ENCODE data around the gene DUSP1. TPM values are rescaled to one million over a fixed set of nuclear protein-coding genes. Genes with fewer than 3 reads are reported as not detected.

DUSP1 gene
- total and polyA plus RNA-seq, 8 donors = 76.4 to 690 (median 288) TPM

GRCh38 chr5:172766287-172767108 is 4.5 kb downstream of the DUSP1 start:
- intact Hi-C loops (cut with DNase I; ENCODE audit: low total_unique reads) = loop anchor here (10.0 kb wide), 1 partner anchor 52 kb away; no protein-coding TSS in a partner anchor
- Histone ChIP-seq H3K36me3 (peaks cover 25 to 35% (median 28%) of the 10 kb centered on the region in 4 donors), H3K27ac (peak overlapping the region; percentile 92 to 100 (median 98)), H3K9me3 (no peaks in the 10 kb centered on the region), H3K4me3 (peak overlapping the region; percentile 75 to 89 (median 81)), H3K27me3 (no peaks in the 10 kb centered on the region), H3K4me1 (peaks cover 24 to 58% (median 44%) of the 10 kb centered on the region in 4 donors)
- peak; percentile 87 to 88 for DNase-seq
- WGBS, 5 donors = 15 to 25% (median 16%) methylated on average over 17 of the region's 17 CpGs
- TF ChIP-seq POLR2A (IDR thresholded peaks at IDR 0.05) (peak in 2 of 4 donors; percentile 52 to 66), CTCF (IDR thresholded peaks at IDR 0.05) (no peak), POLR2AphosphoS5 (IDR thresholded peaks at IDR 0.05) (peak; percentile 92 to 94 (median 92)), EP300 (IDR thresholded peaks at IDR 0.05) (peak; percentile 69)

- no peaks in the 10 kb centered on the region for H3K9me3 ChIP-seq
- peak overlapping the region; percentile 92 to 100 (median 98) for H3K27ac ChIP-seq
- TF ChIP-seq CTCF (IDR thresholded peaks at IDR 0.05) (no peak), POLR2A (IDR thresholded peaks at IDR 0.05) (no peak), EP300 (IDR thresholded peaks at IDR 0.05) (peak; percentile 36), POLR2AphosphoS5 (IDR thresholded peaks at IDR 0.05) (peak in 1 of 3 donors; percentile 11)
- intact Hi-C loops (cut with DNase I; ENCODE audit: low total_unique reads) = loop anchor here (10.0 kb wide), 1 partner anchor 51 kb away; no protein-coding TSS in a partner anchor
- peaks cover 25 to 35% (median 28%) of the 10 kb centered on the region in 4 donors for H3K36me3 ChIP-seq
- no peaks in the 10 kb centered on the region for H3K27me3 ChIP-seq
- WGBS, 5 donors = 15 to 26% (median 21%) methylated on average over 4 of the region's 4 CpGs
- peaks cover 22 to 56% (median 43%) of the 10 kb centered on the region in 4 donors for H3K4me1 ChIP-seq
- H3K4me3 ChIP-seq = peak overlapping the region; percentile 12 to 89 (median 79)
- peak in 1 of 2 donors; percentile 83 for DNase-seq
Observed at GRCh38 chr5:172765766-172766286, 5.2 kb downstream of the DUSP1 start.

- Histone ChIP-seq H3K4me3 (peak overlapping the region; percentile 27 to 83 (median 56)), H3K27me3 (no peaks in the 10 kb centered on the region), H3K27ac (peak overlapping the region; percentile 92 to 100 (median 98)), H3K4me1 (peaks cover 22 to 56% (median 43%) of the 10 kb centered on the region in 4 donors), H3K36me3 (peaks cover 25 to 28% (median 27%) of the 10 kb centered on the region in 4 donors), H3K9me3 (peaks cover 0 to 5% (median 0%) of the 10 kb centered on the region in 4 donors)
- intact Hi-C loops (cut with DNase I; ENCODE audit: low total_unique reads) = loop anchor here (10.0 kb wide), 1 partner anchor 50 kb away; no protein-coding TSS in a partner anchor
- DNase-seq = peak; percentile 96 to 99
- TF ChIP-seq EP300 (IDR thresholded peaks at IDR 0.05) (peak; percentile 61), POLR2A (IDR thresholded peaks at IDR 0.05) (no peak), CTCF (IDR thresholded peaks at IDR 0.05) (peak in 2 of 7 experiments; percentile 10 to 19), POLR2AphosphoS5 (IDR thresholded peaks at IDR 0.05) (peak; percentile 55 to 94 (median 91))
- 5 to 7% (median 7%) methylated on average over 22 to 24 of the region's 24 CpGs for WGBS, 5 donors
Observed at GRCh38 chr5:172764861-172765765, 5.9 kb downstream of the DUSP1 start.
